ENCODE measurements around the gene ITPR1.

Gene ITPR1

GRCh38 chr3:4829031-4829394 is 335.9 kb downstream of the ITPR1 start:
- Histone ChIP-seq H3K9me2 (ENCODE audit: low read depth, low read length) (no peaks in the 10 kb centered on the region), H3K4me2 (ENCODE audit: low read length) (no peak overlapping the region), H3K4me3 (ENCODE audit: low read depth, low read length, poor library complexity, severe bottlenecking) (no peak overlapping the region), H3K79me2 (ENCODE audit: insufficient read depth, low read length) (no peaks in the 10 kb centered on the region), H3K4me1 (ENCODE audit: insufficient read depth, low read length, severe bottlenecking) (peaks cover 8% of the 10 kb centered on the region), H2AFZ (ENCODE audit: low read length) (no peak overlapping the region), H3F3A (ENCODE audit: insufficient read depth, low read length) (no peaks in the 10 kb centered on the region), H4K20me1 (ENCODE audit: insufficient read depth, low read length) (no peaks in the 10 kb centered on the region), H3K27ac (ENCODE audit: low read depth, low read length, poor library complexity, severe bottlenecking) (no peak overlapping the region), H3K9ac (ENCODE audit: low read length) (no peak overlapping the region), H3K27me3 (ENCODE audit: insufficient read depth, low read length) (no peaks in the 10 kb centered on the region; the same call in 1 of the 2 replicates), H3K36me3 (ENCODE audit: insufficient read depth, low read length) (no peaks in the 10 kb centered on the region), H3K9me3 (ENCODE audit: low read length) (no peaks in the 10 kb centered on the region)
- TF ChIP-seq CTCF (IDR thresholded peaks at IDR 0.05; ENCODE audit: low read length) (no peak), EZH2 (IDR thresholded peaks at IDR 0.05; ENCODE audit: borderline replicate concordance, low read length) (no peak)

DNA sequence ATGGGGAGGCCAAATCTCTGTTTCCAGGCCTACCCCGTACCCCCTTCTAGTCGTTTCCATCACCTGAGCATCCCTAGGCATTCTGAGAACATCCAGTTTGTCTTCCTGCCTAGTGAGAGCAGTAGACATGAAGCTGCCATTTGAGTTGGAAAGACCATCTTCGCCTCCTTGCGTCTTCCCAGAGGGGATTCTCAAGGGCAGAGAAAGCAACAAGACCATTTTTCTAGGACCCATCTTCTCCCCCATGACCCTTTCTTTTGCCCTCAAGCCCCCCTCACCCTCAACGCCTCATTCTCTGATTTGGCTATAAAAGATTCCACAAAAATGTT is 337.4 kb downstream of the ITPR1 start:
- TF ChIP-seq EZH2 (IDR thresholded peaks at IDR 0.05; ENCODE audit: borderline replicate concordance, low read length) (no peak), CTCF (IDR thresholded peaks at IDR 0.05; ENCODE audit: low read length) (no peak)
- Histone ChIP-seq H3F3A (ENCODE audit: insufficient read depth, low read length) (no peaks in the 10 kb centered on the region), H3K79me2 (ENCODE audit: insufficient read depth, low read length) (no peaks in the 10 kb centered on the region), H2AFZ (ENCODE audit: low read length) (no peak overlapping the region), H3K9me3 (ENCODE audit: low read length) (no peaks in the 10 kb centered on the region), H3K9ac (ENCODE audit: low read length) (no peak overlapping the region), H3K36me3 (ENCODE audit: insufficient read depth, low read length) (no peaks in the 10 kb centered on the region), H3K4me3 (ENCODE audit: low read depth, low read length, poor library complexity, severe bottlenecking) (no peak overlapping the region), H3K27ac (ENCODE audit: low read depth, low read length, poor library complexity, severe bottlenecking) (no peak overlapping the region), H3K4me2 (ENCODE audit: low read length) (no peak overlapping the region), H4K20me1 (ENCODE audit: insufficient read depth, low read length) (no peaks in the 10 kb centered on the region), H3K27me3 (ENCODE audit: insufficient read depth, low read length) (no peaks in the 10 kb centered on the region; the same call in 1 of the 2 replicates), H3K4me1 (ENCODE audit: insufficient read depth, low read length, severe bottlenecking) (peaks cover 8% of the 10 kb centered on the region), H3K9me2 (ENCODE audit: low read depth, low read length) (no peaks in the 10 kb centered on the region)

GRCh38 chr3:4831580-4831950 is 338.4 kb downstream of the ITPR1 start:
- H3K27me3 ChIP-seq (ENCODE audit: insufficient read depth, low read length) = no peaks in the 10 kb centered on the region; the same call in 1 of the 2 replicates

More at GRCh38 chr3:4831580-4831950, 338.4 kb downstream of the ITPR1 start:
- no peak overlapping the region for H2AFZ ChIP-seq (ENCODE audit: low read length)
- no peak overlapping the region for H3K4me3 ChIP-seq (ENCODE audit: low read depth, low read length, poor library complexity, severe bottlenecking)
- no peak overlapping the region for H3K27ac ChIP-seq (ENCODE audit: low read depth, low read length, poor library complexity, severe bottlenecking)
- TF ChIP-seq CTCF (IDR thresholded peaks at IDR 0.05; ENCODE audit: low read length) = no peak
- TF ChIP-seq EZH2 (IDR thresholded peaks at IDR 0.05; ENCODE audit: borderline replicate concordance, low read length) = no peak
- no peaks in the 10 kb centered on the region for H3F3A ChIP-seq (ENCODE audit: insufficient read depth, low read length)
- H3K36me3 ChIP-seq (ENCODE audit: insufficient read depth, low read length) = no peaks in the 10 kb centered on the region
- H3K79me2 ChIP-seq (ENCODE audit: insufficient read depth, low read length) = no peaks in the 10 kb centered on the region
- no peaks in the 10 kb centered on the region for H3K9me2 ChIP-seq (ENCODE audit: low read depth, low read length)
- H3K9ac ChIP-seq (ENCODE audit: low read length) = no peak overlapping the region
- no peaks in the 10 kb centered on the region for H3K9me3 ChIP-seq (ENCODE audit: low read length)
- H3K4me1 ChIP-seq (ENCODE audit: insufficient read depth, low read length, severe bottlenecking) = peaks cover 8% of the 10 kb centered on the region
- H3K4me2 ChIP-seq (ENCODE audit: low read length) = no peak overlapping the region
- no peaks in the 10 kb centered on the region for H4K20me1 ChIP-seq (ENCODE audit: insufficient read depth, low read length)
